Measurements from ENCODE around the gene SEC62. TPM values are rescaled to one million over a fixed set of nuclear protein-coding genes. Genes with fewer than 3 reads are reported as not detected.
A peak's percentile ranks its signal among the peaks of the same experiment; 100 is the strongest.

The SEC62 gene
- polyA plus RNA-seq (2013, experiment 1 of 2): 410 TPM
- 430 TPM for polyA plus RNA-seq (2013, experiment 2 of 2)

- Histone ChIP-seq H3K27ac (ENCODE audit: low read length, poor library complexity, severe bottlenecking) (peak within 1 kb of the TSS; percentile 67), H3K27me3 (ENCODE audit: control insufficient read depth in 1 of 2, insufficient read depth in 1 of 2, low read length in 2 of 2) (peaks cover 4 to 9% of the 10 kb centered on the region in 2 experiments), H4K91ac (ENCODE audit: low read length) (peak within 1 kb of the TSS; percentile 43), H3K4me2 (ENCODE audit: low read length, poor library complexity, severe bottlenecking) (peak within 1 kb of the TSS; percentile 90), H2AFZ (ENCODE audit: low read depth, low read length) (peak within 1 kb of the TSS; percentile 72), H3K4me1 (ENCODE audit: control insufficient read depth, insufficient read depth, low read depth, low read length) (peaks cover 2% of the 10 kb centered on the region), H3K79me1 (replicated peaks; ENCODE audit: low read length, poor library complexity, severe bottlenecking) (no peaks in the 10 kb centered on the region), H2BK12ac (ENCODE audit: low read length in 2 of 2) (no peak within 1 kb of the TSS), H2BK120ac (ENCODE audit: low read depth, low read length) (peak within 1 kb of the TSS; percentile 77), H3K4me3 (ENCODE audit: insufficient read depth in 1 of 2, low read depth in 1 of 2, low read length in 2 of 2) (peak within 1 kb of the TSS; percentile 81 to 98), H2AK5ac (ENCODE audit: low read length, severe bottlenecking) (peak within 1 kb of the TSS; percentile 44), H3K9ac (ENCODE audit: low read length) (peak within 1 kb of the TSS; percentile 97), H3K9me3 (ENCODE audit: control insufficient read depth, low read length) (no peaks in the 10 kb centered on the region), H3K14ac (ENCODE audit: low read length in 2 of 2) (peak within 1 kb of the TSS in 1 of 2 experiments; percentile 89), H2BK15ac (ENCODE audit: low read depth, poor library complexity, severe bottlenecking) (peak within 1 kb of the TSS; percentile 93), H3K4ac (ENCODE audit: low read depth in 1 of 2, low read length in 2 of 2) (peak within 1 kb of the TSS; percentile 81 to 95), H3K36me3 (ENCODE audit: control insufficient read depth in 1 of 2, insufficient read depth in 2 of 2, low read depth in 1 of 2, low read length in 2 of 2) (peaks cover 3 to 11% of the 10 kb centered on the region in 2 experiments), H4K8ac (ENCODE audit: low read length) (peak within 1 kb of the TSS; percentile 92), H3K23ac (ENCODE audit: low read length in 2 of 2) (peak within 1 kb of the TSS; percentile 74 to 85), H3K18ac (ENCODE audit: low read depth in 1 of 2, low read length in 2 of 2) (peak within 1 kb of the TSS; percentile 61 to 94), H2BK5ac (ENCODE audit: low read depth, low read length, poor library complexity, severe bottlenecking) (no peak within 1 kb of the TSS)
- peak; percentile 92 for DNase-seq
- 1% methylated on average over 37 of the region's 37 CpGs for WGBS
Measured at GRCh38 chr3:169966428-169966950, at the start of gene SEC62. SEC62 (plus strand) TSS chr3:169966807; CDS start chr3:169966823, 16 bp downstream.

- DNase-seq: no peak
- Histone ChIP-seq H2BK12ac (ENCODE audit: low read length in 2 of 2) (no peak overlapping the region), H3K4me2 (ENCODE audit: low read length, poor library complexity, severe bottlenecking) (no peak overlapping the region), H3K9me3 (ENCODE audit: control insufficient read depth, low read length) (no peaks in the 10 kb centered on the region), H2AK5ac (ENCODE audit: low read length, severe bottlenecking) (no peak overlapping the region), H2BK120ac (ENCODE audit: low read depth, low read length) (no peak overlapping the region), H3K27ac (ENCODE audit: low read length, poor library complexity, severe bottlenecking) (no peak overlapping the region), H3K4me3 (ENCODE audit: insufficient read depth in 1 of 2, low read depth in 1 of 2, low read length in 2 of 2) (no peak overlapping the region), H3K27me3 (ENCODE audit: control insufficient read depth in 1 of 2, insufficient read depth in 1 of 2, low read length in 2 of 2) (no peaks in the 10 kb centered on the region), H3K9ac (ENCODE audit: low read length) (no peak overlapping the region), H3K23ac (ENCODE audit: low read length in 2 of 2) (no peak overlapping the region), H2AFZ (ENCODE audit: low read depth, low read length) (no peak overlapping the region), H3K18ac (ENCODE audit: low read depth in 1 of 2, low read length in 2 of 2) (no peak overlapping the region), H4K8ac (ENCODE audit: low read length) (no peak overlapping the region), H3K79me1 (replicated peaks; ENCODE audit: low read length, poor library complexity, severe bottlenecking) (no peaks in the 10 kb centered on the region), H3K4me1 (ENCODE audit: control insufficient read depth, insufficient read depth, low read depth, low read length) (no peaks in the 10 kb centered on the region), H3K36me3 (ENCODE audit: control insufficient read depth in 1 of 2, insufficient read depth in 2 of 2, low read depth in 1 of 2, low read length in 2 of 2) (no peaks in the 10 kb centered on the region), H2BK5ac (ENCODE audit: low read depth, low read length, poor library complexity, severe bottlenecking) (no peak overlapping the region), H4K91ac (ENCODE audit: low read length) (no peak overlapping the region), H3K4ac (ENCODE audit: low read depth in 1 of 2, low read length in 2 of 2) (no peak overlapping the region), H3K14ac (ENCODE audit: low read length in 2 of 2) (no peak overlapping the region), H2BK15ac (ENCODE audit: low read depth, poor library complexity, severe bottlenecking) (no peak overlapping the region)
- WGBS: 69% methylated on average over 8 of the region's 8 CpGs
Measured at GRCh38 chr3:169923189-169923588, 43.4 kb upstream of the SEC62 start.

GRCh38 chr3:169923831-169924230 is 42.8 kb upstream of the SEC62 start:
- H3K14ac ChIP-seq (ENCODE audit: low read length in 2 of 2): no peak overlapping the region
- no peaks in the 10 kb centered on the region for H3K4me1 ChIP-seq (ENCODE audit: control insufficient read depth, insufficient read depth, low read depth, low read length)
- no peaks in the 10 kb centered on the region for H3K9me3 ChIP-seq (ENCODE audit: control insufficient read depth, low read length)
- H3K4me2 ChIP-seq (ENCODE audit: low read length, poor library complexity, severe bottlenecking): no peak overlapping the region
- H3K27ac ChIP-seq (ENCODE audit: low read length, poor library complexity, severe bottlenecking): no peak overlapping the region
- no peak overlapping the region for H2AFZ ChIP-seq (ENCODE audit: low read depth, low read length)
- H2BK12ac ChIP-seq (ENCODE audit: low read length in 2 of 2): no peak overlapping the region
- H4K8ac ChIP-seq (ENCODE audit: low read length): no peak overlapping the region
- no peak overlapping the region for H2BK15ac ChIP-seq (ENCODE audit: low read depth, poor library complexity, severe bottlenecking)
- H2BK120ac ChIP-seq (ENCODE audit: low read depth, low read length): no peak overlapping the region
- H3K36me3 ChIP-seq (ENCODE audit: control insufficient read depth in 1 of 2, insufficient read depth in 2 of 2, low read depth in 1 of 2, low read length in 2 of 2): no peaks in the 10 kb centered on the region
- H2AK5ac ChIP-seq (ENCODE audit: low read length, severe bottlenecking): no peak overlapping the region
- H3K18ac ChIP-seq (ENCODE audit: low read depth in 1 of 2, low read length in 2 of 2): no peak overlapping the region
- no peaks in the 10 kb centered on the region for H3K79me1 ChIP-seq (replicated peaks; ENCODE audit: low read length, poor library complexity, severe bottlenecking)
- no peak overlapping the region for H3K23ac ChIP-seq (ENCODE audit: low read length in 2 of 2)
- no peak overlapping the region for H3K4ac ChIP-seq (ENCODE audit: low read depth in 1 of 2, low read length in 2 of 2)
- DNase-seq: no peak
- H3K9ac ChIP-seq (ENCODE audit: low read length): no peak overlapping the region
- no peak overlapping the region for H4K91ac ChIP-seq (ENCODE audit: low read length)
- no peak overlapping the region for H2BK5ac ChIP-seq (ENCODE audit: low read depth, low read length, poor library complexity, severe bottlenecking)
- no peak overlapping the region for H3K4me3 ChIP-seq (ENCODE audit: insufficient read depth in 1 of 2, low read depth in 1 of 2, low read length in 2 of 2)
- WGBS: no CpG with 5 or more reads among the region's 1 CpG
- no peaks in the 10 kb centered on the region for H3K27me3 ChIP-seq (ENCODE audit: control insufficient read depth in 1 of 2, insufficient read depth in 1 of 2, low read length in 2 of 2)

- Histone ChIP-seq H2BK12ac (ENCODE audit: low read length in 2 of 2) (no peak overlapping the region), H3K79me1 (replicated peaks; ENCODE audit: low read length, poor library complexity, severe bottlenecking) (no peaks in the 10 kb centered on the region), H4K91ac (ENCODE audit: low read length) (no peak overlapping the region), H3K4me1 (ENCODE audit: control insufficient read depth, insufficient read depth, low read depth, low read length) (no peaks in the 10 kb centered on the region), H2AK5ac (ENCODE audit: low read length, severe bottlenecking) (no peak overlapping the region), H3K4me2 (ENCODE audit: low read length, poor library complexity, severe bottlenecking) (no peak overlapping the region), H3K36me3 (ENCODE audit: control insufficient read depth in 1 of 2, insufficient read depth in 2 of 2, low read depth in 1 of 2, low read length in 2 of 2) (no peaks in the 10 kb centered on the region), H3K23ac (ENCODE audit: low read length in 2 of 2) (no peak overlapping the region), H4K8ac (ENCODE audit: low read length) (no peak overlapping the region), H2BK15ac (ENCODE audit: low read depth, poor library complexity, severe bottlenecking) (no peak overlapping the region), H3K9ac (ENCODE audit: low read length) (no peak overlapping the region), H3K4ac (ENCODE audit: low read depth in 1 of 2, low read length in 2 of 2) (no peak overlapping the region), H2BK120ac (ENCODE audit: low read depth, low read length) (no peak overlapping the region), H3K9me3 (ENCODE audit: control insufficient read depth, low read length) (no peaks in the 10 kb centered on the region), H3K27me3 (ENCODE audit: control insufficient read depth in 1 of 2, insufficient read depth in 1 of 2, low read length in 2 of 2) (peaks cover 8 to 34% of the 10 kb centered on the region in 2 experiments), H2AFZ (ENCODE audit: low read depth, low read length) (no peak overlapping the region), H3K14ac (ENCODE audit: low read length in 2 of 2) (no peak overlapping the region), H2BK5ac (ENCODE audit: low read depth, low read length, poor library complexity, severe bottlenecking) (no peak overlapping the region), H3K4me3 (ENCODE audit: insufficient read depth in 1 of 2, low read depth in 1 of 2, low read length in 2 of 2) (no peak overlapping the region), H3K18ac (ENCODE audit: low read depth in 1 of 2, low read length in 2 of 2) (no peak overlapping the region), H3K27ac (ENCODE audit: low read length, poor library complexity, severe bottlenecking) (no peak overlapping the region)
- 66% methylated on average over 2 of the region's 3 CpGs for WGBS
- no peak for DNase-seq
Measured at GRCh38 chr3:169929830-169930519, 36.6 kb upstream of the SEC62 start.

All from mesenchymal stem cell (in vitro differentiated cells and primary cell).